KMS-11 (cell line): ENCODE results near the gene ST3GAL4.

Source experiments
- H2AFZ ChIP-seq: fragments of 200-600 bp; sonication (generic); 2 replicates; pipeline ENCODE4 v1.6.1; 2016; ENCODE audit warnings: antibody characterized with exemption, mixed run types, low read depth
- H3K27ac ChIP-seq: fragments of 200-600 bp; sonication (generic); 2 replicates; pipeline ENCODE4 v1.6.1; 2016; ENCODE audit warnings: mild to moderate bottlenecking, mixed run types
- H3K27me3 ChIP-seq: fragments of 200-600 bp; sonication (generic); 2 replicates; pipeline ENCODE4 v1.6.1; 2017; ENCODE audit warnings: mild to moderate bottlenecking, low read depth, mixed run types, moderate library complexity; ENCODE audit not compliant: insufficient read depth
- H3K36me3 ChIP-seq: fragments of 200-600 bp; sonication (generic); 2 replicates; pipeline ENCODE4 v1.6.1; 2017; ENCODE audit warnings: mild to moderate bottlenecking, mixed run types; ENCODE audit not compliant: insufficient read depth
- H3K4me1 ChIP-seq: fragments of 200-600 bp; sonication (generic); 2 replicates; pipeline ENCODE4 v1.6.1; 2016; ENCODE audit warnings: mild to moderate bottlenecking, low read depth, mixed run types; ENCODE audit not compliant: poor library complexity, severe bottlenecking
- H3K4me2 ChIP-seq: fragments of 200-600 bp; sonication (generic); 2 replicates; pipeline ENCODE4 v1.7.0; 2016; ENCODE audit warnings: mild to moderate bottlenecking, mixed run types
- H3K4me3 ChIP-seq: fragments of 200-600 bp; sonication (generic); IDR thresholded peaks from 2 replicates; pipeline ENCODE4 v1.6.1; 2017; ENCODE audit warnings: low read depth, low read length, mixed read lengths; ENCODE audit not compliant: insufficient read depth
- H3K79me2 ChIP-seq: fragments of 200-600 bp; sonication (generic); 2 replicates; pipeline ENCODE4 v1.6.1; 2016; ENCODE audit warnings: low read depth, mixed run types; ENCODE audit not compliant: insufficient read depth
- H3K9ac ChIP-seq: fragments of 200-600 bp; sonication (generic); 2 replicates; pipeline ENCODE4 v1.6.1; 2016; ENCODE audit warnings: mild to moderate bottlenecking, mixed run types
- H4K20me1 ChIP-seq: fragments of 200-600 bp; sonication (generic); 2 replicates; pipeline ENCODE4 v1.6.1; 2016; ENCODE audit warnings: mild to moderate bottlenecking, mixed run types; ENCODE audit not compliant: insufficient read depth
- CTCF ChIP-seq: fragments of 200-600 bp; sonication (generic); conservative IDR thresholded peaks from 2 replicates; pipeline ENCODE4 v1.6.1; 2017; ENCODE audit warnings: low read depth, mild to moderate bottlenecking, antibody characterized with exemption, low read length, moderate library complexity, mixed read lengths

Gene ST3GAL4

GRCh38 chr11:126443120-126443519 lies 87.6 kb downstream of the ST3GAL4 start:
- Histone ChIP-seq H3K4me1 (peaks cover 15% of the 10 kb centered on the region), H3K27me3 (no peaks in the 10 kb centered on the region), H3K27ac (no peak overlapping the region), H3K4me2 (no peak overlapping the region), H3K36me3 (no peaks in the 10 kb centered on the region), H4K20me1 (no peaks in the 10 kb centered on the region), H3K9ac (no peak overlapping the region), H3K79me2 (no peaks in the 10 kb centered on the region), H3K4me3 (no peak overlapping the region), H2AFZ (no peak overlapping the region)
- no peak for TF ChIP-seq CTCF

GRCh38 chr11:126444072-126444471 lies 88.6 kb downstream of the ST3GAL4 start:
- no peak for TF ChIP-seq CTCF
- Histone ChIP-seq H2AFZ (no peak overlapping the region), H3K79me2 (no peaks in the 10 kb centered on the region), H3K36me3 (no peaks in the 10 kb centered on the region), H3K27ac (no peak overlapping the region), H3K27me3 (no peaks in the 10 kb centered on the region), H3K4me1 (peaks cover 11% of the 10 kb centered on the region), H3K4me3 (no peak overlapping the region), H3K9ac (no peak overlapping the region), H3K4me2 (no peak overlapping the region), H4K20me1 (no peaks in the 10 kb centered on the region)

- no peak overlapping the region for H3K27ac ChIP-seq
- no peaks in the 10 kb centered on the region for H3K27me3 ChIP-seq
- H2AFZ ChIP-seq = no peak overlapping the region
- H3K79me2 ChIP-seq = no peaks in the 10 kb centered on the region
- no peaks in the 10 kb centered on the region for H4K20me1 ChIP-seq
- H3K9ac ChIP-seq = no peak overlapping the region
- TF ChIP-seq CTCF = no peak
- no peaks in the 10 kb centered on the region for H3K4me1 ChIP-seq
- H3K4me2 ChIP-seq = no peak overlapping the region
- H3K4me3 ChIP-seq = no peak overlapping the region
- no peaks in the 10 kb centered on the region for H3K36me3 ChIP-seq
Measured at GRCh38 chr11:126446581-126446980, 91.1 kb downstream of the ST3GAL4 start.

- H3K27ac ChIP-seq = no peak overlapping the region
- no peaks in the 10 kb centered on the region for H3K27me3 ChIP-seq
- no peak overlapping the region for H3K9ac ChIP-seq
- no peaks in the 10 kb centered on the region for H3K79me2 ChIP-seq
- no peak overlapping the region for H2AFZ ChIP-seq
- no peak for TF ChIP-seq CTCF
- no peaks in the 10 kb centered on the region for H3K36me3 ChIP-seq
- no peak overlapping the region for H3K4me2 ChIP-seq
- no peaks in the 10 kb centered on the region for H3K4me1 ChIP-seq
- H3K4me3 ChIP-seq = no peak overlapping the region
- no peaks in the 10 kb centered on the region for H4K20me1 ChIP-seq
Measured at GRCh38 chr11:126450198-126450597, 94.7 kb downstream of the ST3GAL4 start.
